H1 (cell line): Measurements from ENCODE around the gene DDX47. TPM values are rescaled to one million over a fixed set of nuclear protein-coding genes. Genes with fewer than 3 reads are reported as not detected.

Source experiments
- GTF2F1 ChIP-seq: IDR thresholded peaks from 2 replicates; pipeline ENCODE4 v1.6.1; 2012; ENCODE audit warnings: low read depth, low read length, improper control_type of control experiment, borderline replicate concordance
- HDAC2 ChIP-seq, 2 experiments: fragments of 300-600 bp in 1 of 2; sonication (generic) in 1 of 2; IDR thresholded peaks; 2 replicates each; pipeline ENCODE4 v1.6.1; 2011 to 2012; ENCODE audit warnings: low read depth in 2 of 2, low read length in 2 of 2, mild to moderate bottlenecking in 2 of 2, moderate library complexity in 2 of 2, borderline replicate concordance in 1 of 2, inconsistent platforms in 1 of 2
- KDM1A ChIP-seq: fragments of 200-600, 300-600 bp; sonication (generic); IDR thresholded peaks from 2 replicates; pipeline ENCODE4 v1.7.1; 2016; ENCODE audit warnings: mild to moderate bottlenecking, low read length, borderline replicate concordance
- SUZ12 ChIP-seq: fragments of 200-600 bp; sonication (generic); IDR thresholded peaks from 2 replicates; pipeline ENCODE4 v1.6.1; 2012; ENCODE audit warnings: mild to moderate bottlenecking, inconsistent platforms, low read length, moderate library complexity, mixed read lengths
- polyA plus RNA-seq, 7 experiments: library from polyadenylated mRNA; depleted of rRNA in 3 of 7; stranded (reverse) in 5 of 7; unstranded in 2 of 7; fragments of >200 nt in 5 of 7; fragments of 200-250 nt in 2 of 7; gene quantifications; 1 replicate in 5 of 7; 2 replicates in 1 of 7; 4 replicates in 1 of 7; pipeline versions ENCODE4 v1.2.1 to v1.2.3, GENCODE V29; 2011 to 2013; ENCODE audit warnings: missing spikeins in 2 of 7, mixed read lengths in 2 of 7
- total RNA-seq: library from RNA; stranded (reverse); fragmentation: NEBNext Ultra II Directional; extraction: Animal tissue kit (Norgen Biotek cat#: 25700); gene quantifications from 2 replicates; pipeline ENCODE4 v1.2.1, GENCODE V29; 2021

DDX47 gene
- total and polyA plus RNA-seq, 2 of the 8 experiments (the other 6 are each of a cell fraction or from before 2014, with no cell fraction given), result 54.4 to 74.2 TPM

DNA sequence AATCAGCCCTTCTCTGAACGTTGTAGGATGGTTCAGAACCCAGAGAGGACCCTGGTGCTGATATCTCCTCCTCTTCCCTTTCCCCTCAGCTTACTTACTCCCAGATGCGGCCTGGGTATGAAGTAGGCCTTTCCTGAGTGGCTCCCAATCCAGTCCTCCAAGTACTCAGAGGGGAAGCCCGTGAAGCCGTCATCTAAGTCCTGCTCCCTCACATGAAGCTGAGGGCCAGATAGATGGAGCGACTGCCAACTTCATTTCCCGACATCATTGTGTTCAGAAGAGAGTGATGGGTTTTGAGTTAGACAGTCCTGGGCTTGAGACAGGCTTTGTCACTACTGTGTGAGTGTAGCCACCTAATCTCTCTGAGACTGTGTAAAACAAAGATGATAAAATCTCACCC, 25.0 kb upstream of the DDX47 start (continued):
- TF ChIP-seq KDM1A (no peak), SUZ12 (no peak), GTF2F1 (no peak), HDAC2 (IDR thresholded peaks at IDR 0.05; ENCODE audit: borderline replicate concordance in 1 of 2, low read depth in 2 of 2, low read length in 2 of 2) (no peak)
